Activated CD4-positive, alpha-beta T cell treated with anti-CD3 and anti-CD28 coated beads for 4 hours (primary cell): Measurements from ENCODE around the gene DGKZ.

ENCODE experiments used
- DNase-seq, 2 donors: peaks; one replicate each; pipeline ENCODE4 v3.0.0-alpha.2; 2020

Gene DGKZ

DNA sequence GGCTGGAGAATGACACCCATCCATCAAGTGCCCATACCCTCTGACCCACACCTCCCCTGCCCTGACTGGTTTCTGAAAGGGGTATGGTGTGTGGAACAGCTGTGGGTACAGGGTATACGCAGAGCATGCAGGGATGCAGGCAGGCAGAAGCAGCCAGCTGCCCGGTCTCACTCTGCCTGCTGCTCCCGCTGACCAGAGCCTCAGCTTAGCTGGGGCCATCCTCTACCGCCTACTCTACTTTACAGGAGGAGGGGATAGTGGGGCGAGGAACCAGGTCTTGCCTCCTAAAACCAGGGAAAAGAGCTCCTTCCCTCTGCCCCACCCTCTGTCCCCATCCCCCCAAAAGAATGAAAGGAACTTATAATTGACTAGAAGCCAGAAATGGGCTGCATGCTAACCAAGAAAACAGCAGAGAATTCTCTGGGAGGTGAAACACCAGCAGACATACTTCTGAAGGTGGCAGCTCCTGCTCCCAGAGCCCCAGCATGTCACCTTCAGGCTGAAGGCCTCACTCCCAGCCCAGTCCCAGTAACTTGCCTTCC lies 57.3 kb downstream of the DGKZ start:
- no peak for DNase-seq

DNA sequence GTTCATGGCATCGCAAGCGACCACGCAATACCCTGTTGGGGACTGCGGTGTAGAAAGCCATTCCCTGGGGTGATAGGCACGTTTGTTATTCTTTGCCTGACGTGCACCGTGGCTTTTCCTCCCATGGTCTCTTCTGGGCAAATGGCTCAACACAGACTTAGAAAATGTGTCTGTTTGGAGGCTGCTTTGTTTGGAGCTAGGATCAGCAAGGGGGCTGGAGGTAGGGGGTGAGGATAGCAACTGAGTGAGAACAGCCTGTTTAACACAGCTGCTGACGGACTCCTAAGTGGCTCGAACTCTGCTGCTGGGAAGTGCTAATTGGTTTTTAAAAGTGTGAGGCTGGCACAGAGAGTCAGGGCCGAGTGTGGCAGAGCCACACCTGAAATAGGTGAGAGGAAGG lies 60.4 kb downstream of the DGKZ start:
- DNase-seq = no peak

GRCh38 chr11:46408407-46408986 lies 61.2 kb downstream of the DGKZ start:
- DNase-seq = no peak

- no peak for DNase-seq
Measured at GRCh38 chr11:46410021-46410420, 62.8 kb downstream of the DGKZ start.

- DNase-seq = no peak
Measured at GRCh38 chr11:46413760-46414465, 66.7 kb downstream of the DGKZ start.

DNA sequence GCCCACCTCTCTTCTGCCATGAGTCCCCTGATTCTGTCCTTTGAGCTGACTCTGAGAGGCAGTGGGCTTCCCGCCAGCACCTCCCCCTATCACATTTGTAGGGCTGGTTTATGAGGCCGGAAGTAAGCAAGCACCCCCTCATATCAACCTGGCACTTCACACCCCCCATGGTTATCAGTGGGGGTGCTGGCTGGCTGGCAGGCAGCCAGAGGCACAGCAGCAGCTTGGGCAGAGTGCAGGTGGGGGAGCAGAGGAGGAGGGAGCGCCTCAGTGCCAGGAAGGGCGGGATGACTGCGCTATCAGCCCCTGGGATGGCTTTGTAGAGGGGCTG lies 67.2 kb downstream of the DGKZ start:
- no peak for DNase-seq

DNA sequence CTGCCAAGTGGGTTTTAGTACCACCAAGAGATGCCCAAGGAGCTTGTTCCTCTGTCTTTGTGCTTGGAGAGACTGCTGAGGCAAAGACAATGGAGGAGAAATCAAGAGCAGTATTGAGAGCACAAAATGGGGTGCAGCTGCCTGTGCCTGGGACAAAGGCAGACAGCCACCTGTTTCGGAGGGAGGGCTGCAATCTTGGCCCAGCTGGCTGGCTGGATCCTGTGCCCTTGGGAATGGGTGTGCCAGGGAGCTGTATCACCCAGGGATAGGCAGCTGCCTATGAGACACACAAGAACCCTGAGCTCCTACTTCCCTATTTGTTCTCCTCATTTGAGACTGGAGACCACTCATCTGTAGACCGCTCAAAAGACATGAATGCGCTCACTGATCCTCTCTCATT lies 67.6 kb downstream of the DGKZ start:
- DNase-seq = no peak

- no peak for DNase-seq
Measured at GRCh38 chr11:46417711-46418110, 70.4 kb downstream of the DGKZ start.

DNA sequence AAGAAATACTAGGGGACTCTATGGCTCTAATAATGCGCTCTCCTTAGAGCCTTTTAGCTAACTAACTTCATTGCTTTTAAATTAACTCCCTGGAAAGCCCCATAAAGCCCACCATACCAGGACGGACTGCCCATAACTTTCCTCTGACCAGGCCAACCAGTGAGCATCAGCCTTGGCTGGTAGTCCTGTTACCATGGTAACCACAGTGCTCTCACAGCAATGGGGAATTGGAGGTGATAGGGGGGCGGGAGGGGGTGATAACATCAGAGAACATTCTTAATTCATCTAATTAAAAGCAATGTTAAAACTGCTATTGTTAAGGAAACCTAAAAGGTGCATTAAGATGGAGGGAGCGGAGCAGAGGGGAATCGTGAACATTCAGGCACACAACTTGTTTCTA lies 71.5 kb downstream of the DGKZ start:
- DNase-seq = no peak

GRCh38 chr11:46420513-46420912 lies 73.2 kb downstream of the DGKZ start:
- no peak for DNase-seq

- no peak for DNase-seq
Measured at GRCh38 chr11:46421257-46421880, 74.1 kb downstream of the DGKZ start.

DNA sequence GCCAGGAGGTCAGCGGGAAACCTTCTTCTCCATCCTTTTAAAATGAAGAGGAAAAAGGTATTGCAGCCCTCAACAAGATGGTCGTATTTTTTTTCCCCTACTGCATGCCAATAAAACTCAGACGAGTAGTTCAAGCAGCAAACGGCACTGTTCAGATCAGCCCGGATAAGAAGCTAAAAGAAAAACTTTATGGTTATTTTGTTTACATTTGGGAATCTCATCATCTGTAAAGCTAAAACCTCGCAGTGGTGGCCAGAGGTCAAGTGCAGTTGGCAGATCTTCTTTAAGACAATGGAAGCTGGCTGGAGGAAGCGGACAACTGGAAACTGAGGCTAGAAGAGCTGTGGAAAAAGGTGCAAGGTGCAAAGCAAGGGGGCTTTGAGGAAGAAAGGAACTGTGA lies 75.3 kb downstream of the DGKZ start:
- no peak for DNase-seq

DNA sequence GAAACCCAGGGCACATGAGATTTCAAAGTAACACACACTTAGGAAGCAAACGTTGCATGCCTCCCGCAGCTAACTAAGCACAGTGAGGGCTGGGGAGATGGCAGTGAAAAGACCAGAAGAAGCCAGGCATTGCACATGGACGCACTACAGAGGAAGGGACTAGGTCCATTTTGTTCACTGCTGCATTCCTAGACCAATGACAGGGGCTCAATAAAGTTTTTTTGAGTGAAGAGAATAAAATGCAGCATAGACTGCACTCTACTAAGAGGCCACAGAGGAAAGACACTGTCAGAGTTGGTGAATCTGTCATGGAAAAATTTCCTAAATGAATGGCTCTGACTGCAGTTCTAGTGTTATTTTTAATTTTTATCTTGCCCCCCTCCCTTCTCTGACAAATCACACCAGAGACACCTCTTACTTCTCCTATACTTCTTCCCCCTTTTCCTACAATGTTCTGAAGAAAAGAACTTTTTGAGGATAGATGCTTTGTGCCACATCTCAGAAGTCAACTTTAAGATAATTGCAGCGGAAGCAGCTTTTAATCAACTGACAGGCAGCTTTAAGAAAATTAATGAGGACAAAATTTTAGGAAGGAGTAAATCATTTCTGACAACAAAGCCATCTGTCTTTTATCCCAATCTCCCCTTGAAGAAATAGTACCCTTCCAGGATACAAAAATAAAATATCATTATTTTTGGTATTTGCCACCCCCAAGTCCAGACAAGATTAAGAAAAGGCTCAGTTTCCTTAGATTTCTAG lies 79.1 kb downstream of the DGKZ start:
- no peak for DNase-seq

- DNase-seq = no peak
Measured at GRCh38 chr11:46427364-46427763, 80.1 kb downstream of the DGKZ start.

GRCh38 chr11:46429717-46430116 lies 82.5 kb downstream of the DGKZ start:
- no peak for DNase-seq
